Measurements from ENCODE around the gene KIRREL3.

Gene KIRREL3

GRCh38 chr11:126766440-126766839 is 234.1 kb downstream of the KIRREL3 start:
- no peak for DNase-seq

GRCh38 chr11:126765196-126765595 is 235.4 kb downstream of the KIRREL3 start:
- DNase-seq = no peak

GRCh38 chr11:126764231-126764630 is 236.3 kb downstream of the KIRREL3 start:
- no peak for DNase-seq

GRCh38 chr11:126756855-126757254 is 243.7 kb downstream of the KIRREL3 start:
- DNase-seq = no peak

GRCh38 chr11:126756421-126756820 is 244.1 kb downstream of the KIRREL3 start:
- DNase-seq = no peak

GRCh38 chr11:126755526-126755925 is 245.0 kb downstream of the KIRREL3 start:
- no peak for DNase-seq

GRCh38 chr11:126754591-126755426 is 245.8 kb downstream of the KIRREL3 start:
- DNase-seq = no peak

GRCh38 chr11:126753990-126754389 is 246.6 kb downstream of the KIRREL3 start:
- no peak for DNase-seq

- DNase-seq = no peak
These were observed 249.3 kb downstream of the KIRREL3 start for GRCh38 chr11:126751242-126751641.

GRCh38 chr11:126748793-126749192 is 251.8 kb downstream of the KIRREL3 start:
- DNase-seq = no peak

GRCh38 chr11:126748100-126748791 is 252.3 kb downstream of the KIRREL3 start:
- DNase-seq = no peak

GRCh38 chr11:126747315-126747714 is 253.3 kb downstream of the KIRREL3 start:
- no peak for DNase-seq

GRCh38 chr11:126746443-126746842 is 254.1 kb downstream of the KIRREL3 start:
- no peak for DNase-seq

GRCh38 chr11:126744699-126745098 is 255.9 kb downstream of the KIRREL3 start:
- DNase-seq = no peak

- DNase-seq = no peak
These were observed 256.9 kb downstream of the KIRREL3 start for GRCh38 chr11:126743628-126744027.

- no peak for DNase-seq
These were observed 258.0 kb downstream of the KIRREL3 start for GRCh38 chr11:126742582-126742981.

GRCh38 chr11:126740846-126741245 is 259.7 kb downstream of the KIRREL3 start:
- no peak for DNase-seq

GRCh38 chr11:126739499-126740145 is 260.9 kb downstream of the KIRREL3 start:
- DNase-seq = no peak

- DNase-seq = no peak
These were observed 262.1 kb downstream of the KIRREL3 start for GRCh38 chr11:126738295-126739031.

- DNase-seq = no peak
These were observed 263.6 kb downstream of the KIRREL3 start for GRCh38 chr11:126736682-126737572.

GRCh38 chr11:126734752-126735151 is 265.8 kb downstream of the KIRREL3 start:
- no peak for DNase-seq

GRCh38 chr11:126733685-126734084 is 266.9 kb downstream of the KIRREL3 start:
- no peak for DNase-seq
